Prostate gland (tissue), 2 donors: Measurements from ENCODE around the gene MYBPC3. TPM values are rescaled to one million over a fixed set of nuclear protein-coding genes. Genes with fewer than 3 reads are reported as not detected.
A peak's percentile ranks its signal among the peaks of the same experiment; 100 is the strongest.

Experiments
- DNase-seq: peaks from one replicate; pipeline ENCODE4 v3.0.0-alpha.2; 2019; ENCODE audit warnings: low spot score
- H3K27ac ChIP-seq, 2 donors: fragments of 200-600 bp; sonication (generic); 2 replicates each; pipeline ENCODE4 v1.5.1; 2017 to 2019
- H3K27me3 ChIP-seq: fragments of 200-600 bp; sonication (generic); replicated peaks from 2 replicates; pipeline ENCODE4 v1.5.1; 2019; ENCODE audit not compliant: insufficient read depth
- H3K36me3 ChIP-seq, 2 donors: fragments of 200-600 bp; sonication (generic); 1 replicate in 1 of 2; 2 replicates in 1 of 2; pipeline versions ENCODE4 v1.5.1 to v1.8.1; 2017 to 2019
- H3K4me1 ChIP-seq: fragments of 200-600 bp; sonication (generic); replicated peaks from 2 replicates; pipeline ENCODE4 v1.5.1; 2019
- H3K4me3 ChIP-seq, 2 donors: fragments of 200-600 bp; sonication (generic); 2 replicates each; pipeline ENCODE4 v1.5.1; 2017 to 2019
- H3K9me3 ChIP-seq: fragments of 200-600 bp; sonication (generic); 2 replicates; pipeline ENCODE4 v1.5.1; 2017
- CTCF ChIP-seq, 4 experiments: fragments of 200-600 bp in 2 of 4; fragments of 450-650 bp in 2 of 4; sonication (generic) in 2 of 4; IDR thresholded peaks; 1 replicate in 3 of 4; 2 replicates in 1 of 4; pipeline ENCODE4 v1.5.1; 2016 to 2019; ENCODE audit warnings: antibody characterized with exemption in 4 of 4, mild to moderate bottlenecking in 2 of 4, moderate library complexity in 2 of 4
- POLR2A ChIP-seq: fragments of 450-650 bp; IDR thresholded peaks from one replicate; pipeline ENCODE4 v1.6.1; 2016; ENCODE audit warnings: antibody characterized with exemption, mild to moderate bottlenecking
- POLR2AphosphoS5 ChIP-seq: sonication (generic); formaldehyde crosslinking; IDR thresholded peaks from one replicate; pipeline ENCODE4 v1.6.1; 2017; ENCODE audit warnings: antibody characterized with exemption
- WGBS: methylation state at CpG from one replicate; pipeline ENCODE4 v1.1.5; 2018; 5-methylcytosine and 5-hydroxymethylcytosine counted together
- intact Hi-C: fragments of 100-400 bp; cut with DNase I; formaldehyde crosslinking; loops from one replicate; pipeline ENCODE4 v1.14.2; 2022
- total RNA-seq, 2 donors: library from RNA; depleted of rRNA; stranded (reverse); fragments of >200 nt; gene quantifications; one replicate each; pipeline ENCODE4 v1.1.0, GENCODE V29; 2016

MYBPC3 gene
- total RNA-seq, 2 donors from 2014 or later: 0.91 TPM; not detected in 1

- TF ChIP-seq POLR2AphosphoS5 (no peak), POLR2A (no peak), CTCF (IDR thresholded peaks at IDR 0.05) (no peak)
- Histone ChIP-seq H3K27me3 (no peaks in the 10 kb centered on the region), H3K9me3 (no peaks in the 10 kb centered on the region), H3K4me3 (peak within 1 kb of the TSS; percentile 3 to 10), H3K36me3 (no peaks in the 10 kb centered on the region), H3K4me1 (no peaks in the 10 kb centered on the region), H3K27ac (no peak within 1 kb of the TSS)
- intact Hi-C loops: loop anchor here (10.0 kb wide), 1 partner anchor 477 kb away; no protein-coding TSS in a partner anchor
- DNase-seq: no peak
- WGBS: 62% methylated on average over 18 of the region's 31 CpGs
Observed at GRCh38 chr11:47378010-47378835, 25.7 kb upstream of the MYBPC3 start, which contains the start of gene SPI1. SPI1 (minus strand) TSS chr11:47378547; CDS start chr11:47378353, 194 bp downstream.

GRCh38 chr11:47377571-47378009 lies 25.1 kb upstream of the MYBPC3 start:
- H3K4me3 ChIP-seq: peak overlapping the region in 1 of 2 donors; percentile 10
- DNase-seq: no peak

GRCh38 chr11:47376525-47377371 lies 24.2 kb upstream of the MYBPC3 start:
- H3K27ac ChIP-seq: no peak overlapping the region
- no peaks in the 10 kb centered on the region for H3K4me1 ChIP-seq
- intact Hi-C loops: loop anchor here (10.0 kb wide), 1 partner anchor 478 kb away; no protein-coding TSS in a partner anchor
- no peaks in the 10 kb centered on the region for H3K27me3 ChIP-seq
- H3K4me3 ChIP-seq: no peak overlapping the region
- no peaks in the 10 kb centered on the region for H3K9me3 ChIP-seq
- no peak for TF ChIP-seq POLR2AphosphoS5
- no peak for TF ChIP-seq CTCF (IDR thresholded peaks at IDR 0.05)
- no peak for TF ChIP-seq POLR2A
- DNase-seq: no peak
- no peaks in the 10 kb centered on the region for H3K36me3 ChIP-seq
- WGBS: 58% methylated on average over 14 of the region's 14 CpGs

More at GRCh38 chr11:47377571-47378009, 25.1 kb upstream of the MYBPC3 start:
- no peaks in the 10 kb centered on the region for H3K36me3 ChIP-seq
- no peak overlapping the region for H3K27ac ChIP-seq
- no peaks in the 10 kb centered on the region for H3K27me3 ChIP-seq
- intact Hi-C loops: loop anchor here (10.0 kb wide), 1 partner anchor 477 kb away; no protein-coding TSS in a partner anchor
- H3K9me3 ChIP-seq: no peaks in the 10 kb centered on the region
- TF ChIP-seq CTCF (IDR thresholded peaks at IDR 0.05): no peak
- TF ChIP-seq POLR2AphosphoS5: no peak
- no peak for TF ChIP-seq POLR2A
- no peaks in the 10 kb centered on the region for H3K4me1 ChIP-seq
- 88% methylated on average over 5 of the region's 5 CpGs for WGBS

GRCh38 chr11:47376107-47376524 lies 23.6 kb upstream of the MYBPC3 start:
- WGBS: 74% methylated on average over 8 of the region's 8 CpGs
- Histone ChIP-seq H3K9me3 (no peaks in the 10 kb centered on the region), H3K36me3 (no peaks in the 10 kb centered on the region), H3K4me3 (no peak overlapping the region), H3K27ac (no peak overlapping the region), H3K27me3 (no peaks in the 10 kb centered on the region), H3K4me1 (no peaks in the 10 kb centered on the region)
- DNase-seq: no peak
- TF ChIP-seq POLR2AphosphoS5 (no peak), POLR2A (no peak), CTCF (IDR thresholded peaks at IDR 0.05) (no peak)
- intact Hi-C loops: loop anchor here (10.0 kb wide), 1 partner anchor 479 kb away; no protein-coding TSS in a partner anchor
